GM12878 (cell line): ENCODE results near the gene SUSD1. TPM values are rescaled to one million over a fixed set of nuclear protein-coding genes. Genes with fewer than 3 reads are reported as not detected.

ENCODE experiments used
- ATAC-seq: fragments of 200-7000 bp; cut with Tn5 transposase; 3 replicates; pipeline ENCODE4 v1.9.1; 2020; ENCODE audit warnings: mild to moderate bottlenecking, moderate library complexity
- BruUV-seq: library from RNA; stranded (reverse); fragments of 400-500 nt; replicated peaks from 2 replicates; lab custom pipeline; 2021; lab: Mats Ljungman, UMichigan
- CTCF ChIA-PET: fragments of 300-600 bp; sonication (Branson Sonifier 250); formaldehyde crosslinking; extraction: SDS; loops from one replicate; lab custom pipeline; 2021; ENCODE audit warnings: inconsistent platforms; lab: Yijun Ruan, JAX
- POLR2A ChIA-PET: fragments of 350-600 bp; formaldehyde crosslinking; extraction: SDS; loops from one replicate; lab custom pipeline; 2021; ENCODE audit warnings: inconsistent platforms; lab: Charles Lee
- RAD21 ChIA-PET: fragments of 300-600 bp; sonication (Branson Sonifier 250); formaldehyde crosslinking; loops from one replicate; lab custom pipeline; 2023; ENCODE audit warnings: antibody characterized with exemption; ENCODE audit not compliant: unreplicated experiment; lab: Charles Lee
- SMC1A ChIA-PET: fragments of 300-600 bp; sonication (Branson Sonifier 250); formaldehyde crosslinking; loops from one replicate; lab custom pipeline; 2023; ENCODE audit not compliant: unreplicated experiment, uncharacterized antibody; lab: Charles Lee
- DNase-seq: peaks from one replicate; pipeline ENCODE4 v3.0.0-alpha.2; 2011; ENCODE audit warnings: low read depth, low spot score
- FAIRE-seq: peaks from 3 replicates; lab custom pipeline; 2011; peaks lifted over from hg19 to GRCh38; lab: Jason Lieb, UNC
- H2AFZ ChIP-seq: 2 replicates; pipeline ENCODE4 v1.6.0; 2011; ENCODE audit warnings: low read depth, low read length, control low read depth; ENCODE audit not compliant: control insufficient read depth
- H3K27ac ChIP-seq: 2 replicates; pipeline ENCODE4 v1.5.1; 2011; ENCODE audit warnings: control low read depth; ENCODE audit not compliant: control insufficient read depth, insufficient read depth
- H3K27me3 ChIP-seq, 2 experiments: replicated peaks in 1 of 2; 2 replicates each; pipeline versions ENCODE4 v1.6.0 to v1.6.1; 2011; ENCODE audit warnings: low read length in 1 of 2; ENCODE audit not compliant: control insufficient read depth in 2 of 2, insufficient read depth in 2 of 2
- H3K36me3 ChIP-seq, 2 experiments: 2 replicates each; pipeline ENCODE4 v1.5.1; 2011; ENCODE audit warnings: low read length in 1 of 2; ENCODE audit not compliant: control insufficient read depth in 2 of 2, insufficient read depth in 2 of 2
- H3K4me1 ChIP-seq: 2 replicates; pipeline ENCODE4 v1.6.1; 2011; ENCODE audit warnings: mild to moderate bottlenecking, low read length, moderate library complexity, mixed read lengths; ENCODE audit not compliant: control insufficient read depth, insufficient read depth
- H3K4me2 ChIP-seq: 2 replicates; pipeline ENCODE4 v1.6.0; 2011; ENCODE audit warnings: control low read depth; ENCODE audit not compliant: control insufficient read depth, insufficient read depth
- H3K4me3 ChIP-seq: fragments of 200-600 bp; sonication (generic); 2 replicates; pipeline ENCODE4 v1.5.1; 2016
- H3K79me2 ChIP-seq: 2 replicates; pipeline ENCODE4 v1.6.0; 2011; ENCODE audit warnings: low read length; ENCODE audit not compliant: control insufficient read depth, insufficient read depth
- H3K9ac ChIP-seq: 2 replicates; pipeline ENCODE4 v1.8.0; 2011; ENCODE audit warnings: low read length, control low read depth, mixed read lengths; ENCODE audit not compliant: control insufficient read depth, insufficient read depth
- H3K9me3 ChIP-seq: replicated peaks from 3 replicates; pipeline ENCODE4 v1.5.1; 2011; ENCODE audit warnings: mild to moderate bottlenecking, low read length; ENCODE audit not compliant: control insufficient read depth, insufficient read depth
- H4K20me1 ChIP-seq: 2 replicates; pipeline ENCODE4 v1.6.0; 2011; ENCODE audit not compliant: control insufficient read depth, insufficient read depth
- EED ChIP-seq: sonication (generic); IDR thresholded peaks from 2 replicates; pipeline ENCODE4 v1.6.1; 2016; ENCODE audit warnings: antibody characterized with exemption, low read depth
- ETV6 ChIP-seq, 2 experiments: fragments of 450-650 bp in 1 of 2; IDR thresholded peaks in 1 of 2; conservative IDR thresholded peaks in 1 of 2; 2 replicates each; pipeline ENCODE4 v1.6.1; 2014; ENCODE audit warnings: antibody characterized with exemption in 1 of 2, borderline replicate concordance in 1 of 2, low read depth in 1 of 2, mild to moderate bottlenecking in 1 of 2, moderate library complexity in 1 of 2
- GABPA ChIP-seq: IDR thresholded peaks from 2 replicates; pipeline ENCODE4 v1.6.1; 2014; ENCODE audit warnings: antibody characterized with exemption, low read depth, mild to moderate bottlenecking, inconsistent platforms
- HDAC6 ChIP-seq: fragments of 200-600 bp; sonication (generic); IDR thresholded peaks from one replicate; pipeline ENCODE4 v1.8.0; 2017; ENCODE audit warnings: antibody characterized with exemption; ENCODE audit not compliant: unreplicated experiment
- KDM1A ChIP-seq: fragments of 200-600 bp; sonication (generic); IDR thresholded peaks from 2 replicates; pipeline ENCODE4 v1.6.1; 2016; ENCODE audit warnings: borderline replicate concordance
- MEF2B ChIP-seq: fragments of 450-650 bp; IDR thresholded peaks from 2 replicates; pipeline ENCODE4 v1.6.1; 2018; ENCODE audit warnings: mild to moderate bottlenecking, moderate library complexity; ENCODE audit not compliant: partially characterized antibody, poor library complexity, severe bottlenecking
- NFYB ChIP-seq: IDR thresholded peaks from 2 replicates; pipeline ENCODE4 v1.6.1; 2011; ENCODE audit warnings: low read depth, mild to moderate bottlenecking, low read length, improper control_type of control experiment, moderate library complexity; ENCODE audit not compliant: insufficient read depth
- PAX5 ChIP-seq: IDR thresholded peaks from 2 replicates; pipeline ENCODE4 v1.6.1; 2011; ENCODE audit warnings: low read depth, low read length, borderline replicate concordance
- RB1 ChIP-seq: fragments of 450-650 bp; formaldehyde crosslinking; IDR thresholded peaks from 2 replicates; pipeline ENCODE4 v1.6.1; 2017; ENCODE audit warnings: mild to moderate bottlenecking, borderline replicate concordance
- SIN3A ChIP-seq: IDR thresholded peaks from 2 replicates; pipeline ENCODE4 v1.6.1; 2012; ENCODE audit warnings: low read depth, low read length, improper control_type of control experiment
- ZNF274 ChIP-seq: IDR thresholded peaks from one replicate; pipeline ENCODE4 v1.8.0; 2011; ENCODE audit not compliant: insufficient read length, insufficient read depth
- WGBS: methylation state at CpG from one replicate; pipeline ENCODE4 v1.1.6; 2016; ENCODE audit warnings: low lambda C conversion rate; ENCODE audit not compliant: insufficient replicate concordance, insufficient coverage; ENCODE audit errors: missing lambda C conversion rate; 5-methylcytosine and 5-hydroxymethylcytosine counted together
- in situ Hi-C: fragments of 300-500 bp; cut with MboI; formaldehyde crosslinking; loops from 9 replicates; pipeline ENCODE4 v1.14.3; 2018; ENCODE audit warnings: mixed read lengths
- intact Hi-C: fragments of 100-400 bp; cut with micrococcal nuclease; formaldehyde crosslinking; loops from one replicate; pipeline ENCODE4 v1.14.2; 2022; ENCODE audit not compliant: unreplicated experiment
- polyA plus RNA-seq, 11 experiments: library from polyadenylated mRNA; depleted of rRNA in 4 of 11; unstranded in 6 of 11; stranded (reverse) in 5 of 11; fragments of >200 nt; fragmentation: Nextera tagmentation in 4 of 11; fragmentation: Illumina TruSeq in 1 of 11; extraction: Ambion mirVana in 4 of 11; extraction: Trizol in 1 of 11; gene quantifications; 1 replicate in 1 of 11; 2 replicates in 10 of 11; pipeline versions ENCODE4 v1.2.1 to v1.2.3, GENCODE V29; 2011 to 2016; ENCODE audit warnings: inconsistent platforms in 2 of 11, missing spikeins in 2 of 11, low read depth in 1 of 11
- total RNA-seq, 4 experiments: library from RNA; depleted of rRNA in 3 of 4; stranded (reverse); fragments of >200 nt in 3 of 4; fragmentation: Illumina TruSeq in 1 of 4; extraction: Trizol in 1 of 4; gene quantifications; 2 replicates each; pipeline versions ENCODE4 v1.2.1 to v1.2.3, GENCODE V29; 2013 to 2021
- TF ChIP-seq, protein P1 (sequence below), 3 experiments: IDR thresholded peaks in 2 of 3; conservative IDR thresholded peaks in 1 of 3; 2 replicates each; pipeline ENCODE4 v1.5.1; 2011; ENCODE audit warnings: low read depth in 3 of 3, low read length in 3 of 3, mild to moderate bottlenecking in 3 of 3, control low read depth in 2 of 3, moderate library complexity in 2 of 3, inconsistent platforms in 1 of 3, mixed read lengths in 1 of 3; ENCODE audit not compliant: control insufficient read depth in 2 of 3, insufficient read depth in 1 of 3; ENCODE audit errors: extremely low read depth in 1 of 3
- TF ChIP-seq, protein P2 (sequence below): IDR thresholded peaks from 2 replicates; pipeline ENCODE4 v1.6.1; 2012; ENCODE audit warnings: low read depth, low read length, improper control_type of control experiment
- TF ChIP-seq, protein P3 (sequence below): IDR thresholded peaks from 2 replicates; pipeline ENCODE4 v1.6.1; 2012; ENCODE audit warnings: mild to moderate bottlenecking, low read depth, low read length
- TF ChIP-seq, protein P4 (sequence below): fragments of 450-650 bp; IDR thresholded peaks from 2 replicates; pipeline ENCODE4 v1.6.1; 2017; ENCODE audit warnings: low read depth, mild to moderate bottlenecking, moderate library complexity

SUSD1 gene
- total and polyA plus RNA-seq, 10 of the 15 experiments (the other 5 are each of a cell fraction or from before 2014, with no cell fraction given): 6.7 to 20.8 (median 13.2) TPM

DNA sequence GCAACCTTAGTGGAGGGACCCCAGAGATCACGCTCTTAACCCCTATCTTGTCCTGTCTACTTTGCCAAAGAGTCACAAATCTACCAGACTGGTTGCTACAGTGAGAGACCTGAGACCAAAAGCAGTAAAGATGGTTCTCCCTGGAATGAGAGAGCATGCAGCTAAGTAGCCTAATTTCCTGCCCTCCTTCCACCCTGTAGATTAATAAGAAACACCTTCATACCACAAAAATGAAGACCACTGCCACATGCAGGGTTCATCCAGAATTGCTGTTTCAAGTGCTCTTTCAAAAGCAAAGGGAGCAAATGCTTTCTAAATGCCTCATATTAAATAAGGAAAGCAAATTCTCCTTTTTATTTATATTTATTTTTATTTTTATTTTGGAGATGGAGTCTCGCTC is 159.4 kb downstream of the SUSD1 start:
- intact Hi-C loops (no loop called here), in situ Hi-C loops (loop anchor here (25.0 kb wide), 1 partner anchor 1878 kb away; no protein-coding TSS in a partner anchor)
- CTCF ChIA-PET: interaction anchor here (1.0 to 1.2 kb wide), 3 partner anchors 22 to 61 kb away, joined by 3 to 6 read pairs (median 3); no protein-coding TSS in a partner anchor
- POLR2A ChIA-PET: interaction anchor here (1.0 to 8.2 kb wide), 5 partner anchors 15 to 67 kb away, joined by 3 to 124 read pairs (median 6); no protein-coding TSS in a partner anchor
- RAD21 ChIA-PET: interaction anchor here (0.8 to 6.8 kb wide), 6 partner anchors 13 to 118 kb away, joined by 3 to 85 read pairs (median 56); no protein-coding TSS in a partner anchor
- Histone ChIP-seq H3K4me3 (no peak overlapping the region), H2AFZ (no peak overlapping the region; the same call in 1 of the 2 replicates), H3K9me3 (no peaks in the 10 kb centered on the region), H3K79me2 (no peaks in the 10 kb centered on the region), H3K4me2 (peak overlapping the region; percentile 11; the same call in 1 of the 2 replicates), H3K36me3 (no peaks in the 10 kb centered on the region), H3K4me1 (peaks cover 51% of the 10 kb centered on the region), H3K9ac (no peak overlapping the region), H3K27ac (peak overlapping the region; percentile 46), H3K27me3 (no peaks in the 10 kb centered on the region), H4K20me1 (no peaks in the 10 kb centered on the region)
- ATAC-seq (no peak), FAIRE-seq (no peak), DNase-seq (no peak)
- SMC1A ChIA-PET: interaction anchor here (0.8 to 13.8 kb wide), 6 partner anchors 13 to 702 kb away, joined by 3 to 311 read pairs (median 36); partner anchors contain the start of gene INIP
- WGBS: 65% methylated on average over 2 of the region's 2 CpGs
- no TSS peak for BruUV-seq
- TF ChIP-seq ETV6 (conservative IDR thresholded peaks at IDR 0.05 in 1 of 2, IDR thresholded peaks at IDR 0.05 in 1 of 2; ENCODE audit: borderline replicate concordance in 1 of 2, low read depth in 1 of 2) (no peak), ZNF274 (no peak), GABPA (no peak), HDAC6 (no peak), NFYB (no peak), KDM1A (no peak), MEF2B (no peak), PAX5 (no peak), RB1 (no peak), EED (no peak), SIN3A (no peak)
- TF ChIP-seq, protein P1, sequence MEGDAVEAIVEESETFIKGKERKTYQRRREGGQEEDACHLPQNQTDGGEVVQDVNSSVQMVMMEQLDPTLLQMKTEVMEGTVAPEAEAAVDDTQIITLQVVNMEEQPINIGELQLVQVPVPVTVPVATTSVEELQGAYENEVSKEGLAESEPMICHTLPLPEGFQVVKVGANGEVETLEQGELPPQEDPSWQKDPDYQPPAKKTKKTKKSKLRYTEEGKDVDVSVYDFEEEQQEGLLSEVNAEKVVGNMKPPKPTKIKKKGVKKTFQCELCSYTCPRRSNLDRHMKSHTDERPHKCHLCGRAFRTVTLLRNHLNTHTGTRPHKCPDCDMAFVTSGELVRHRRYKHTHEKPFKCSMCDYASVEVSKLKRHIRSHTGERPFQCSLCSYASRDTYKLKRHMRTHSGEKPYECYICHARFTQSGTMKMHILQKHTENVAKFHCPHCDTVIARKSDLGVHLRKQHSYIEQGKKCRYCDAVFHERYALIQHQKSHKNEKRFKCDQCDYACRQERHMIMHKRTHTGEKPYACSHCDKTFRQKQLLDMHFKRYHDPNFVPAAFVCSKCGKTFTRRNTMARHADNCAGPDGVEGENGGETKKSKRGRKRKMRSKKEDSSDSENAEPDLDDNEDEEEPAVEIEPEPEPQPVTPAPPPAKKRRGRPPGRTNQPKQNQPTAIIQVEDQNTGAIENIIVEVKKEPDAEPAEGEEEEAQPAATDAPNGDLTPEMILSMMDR (IDR thresholded peaks at IDR 0.05 in 2 of 3, conservative IDR thresholded peaks at IDR 0.05 in 1 of 3; ENCODE audit: control insufficient read depth in 2 of 3, extremely low read depth in 1 of 3, insufficient read depth in 1 of 3, low read depth in 3 of 3, low read length in 3 of 3): no peak
- TF ChIP-seq, protein P2, sequence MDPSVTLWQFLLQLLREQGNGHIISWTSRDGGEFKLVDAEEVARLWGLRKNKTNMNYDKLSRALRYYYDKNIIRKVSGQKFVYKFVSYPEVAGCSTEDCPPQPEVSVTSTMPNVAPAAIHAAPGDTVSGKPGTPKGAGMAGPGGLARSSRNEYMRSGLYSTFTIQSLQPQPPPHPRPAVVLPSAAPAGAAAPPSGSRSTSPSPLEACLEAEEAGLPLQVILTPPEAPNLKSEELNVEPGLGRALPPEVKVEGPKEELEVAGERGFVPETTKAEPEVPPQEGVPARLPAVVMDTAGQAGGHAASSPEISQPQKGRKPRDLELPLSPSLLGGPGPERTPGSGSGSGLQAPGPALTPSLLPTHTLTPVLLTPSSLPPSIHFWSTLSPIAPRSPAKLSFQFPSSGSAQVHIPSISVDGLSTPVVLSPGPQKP: no peak
- TF ChIP-seq, protein P3, sequence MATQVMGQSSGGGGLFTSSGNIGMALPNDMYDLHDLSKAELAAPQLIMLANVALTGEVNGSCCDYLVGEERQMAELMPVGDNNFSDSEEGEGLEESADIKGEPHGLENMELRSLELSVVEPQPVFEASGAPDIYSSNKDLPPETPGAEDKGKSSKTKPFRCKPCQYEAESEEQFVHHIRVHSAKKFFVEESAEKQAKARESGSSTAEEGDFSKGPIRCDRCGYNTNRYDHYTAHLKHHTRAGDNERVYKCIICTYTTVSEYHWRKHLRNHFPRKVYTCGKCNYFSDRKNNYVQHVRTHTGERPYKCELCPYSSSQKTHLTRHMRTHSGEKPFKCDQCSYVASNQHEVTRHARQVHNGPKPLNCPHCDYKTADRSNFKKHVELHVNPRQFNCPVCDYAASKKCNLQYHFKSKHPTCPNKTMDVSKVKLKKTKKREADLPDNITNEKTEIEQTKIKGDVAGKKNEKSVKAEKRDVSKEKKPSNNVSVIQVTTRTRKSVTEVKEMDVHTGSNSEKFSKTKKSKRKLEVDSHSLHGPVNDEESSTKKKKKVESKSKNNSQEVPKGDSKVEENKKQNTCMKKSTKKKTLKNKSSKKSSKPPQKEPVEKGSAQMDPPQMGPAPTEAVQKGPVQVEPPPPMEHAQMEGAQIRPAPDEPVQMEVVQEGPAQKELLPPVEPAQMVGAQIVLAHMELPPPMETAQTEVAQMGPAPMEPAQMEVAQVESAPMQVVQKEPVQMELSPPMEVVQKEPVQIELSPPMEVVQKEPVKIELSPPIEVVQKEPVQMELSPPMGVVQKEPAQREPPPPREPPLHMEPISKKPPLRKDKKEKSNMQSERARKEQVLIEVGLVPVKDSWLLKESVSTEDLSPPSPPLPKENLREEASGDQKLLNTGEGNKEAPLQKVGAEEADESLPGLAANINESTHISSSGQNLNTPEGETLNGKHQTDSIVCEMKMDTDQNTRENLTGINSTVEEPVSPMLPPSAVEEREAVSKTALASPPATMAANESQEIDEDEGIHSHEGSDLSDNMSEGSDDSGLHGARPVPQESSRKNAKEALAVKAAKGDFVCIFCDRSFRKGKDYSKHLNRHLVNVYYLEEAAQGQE: no peak
- TF ChIP-seq, protein P4, sequence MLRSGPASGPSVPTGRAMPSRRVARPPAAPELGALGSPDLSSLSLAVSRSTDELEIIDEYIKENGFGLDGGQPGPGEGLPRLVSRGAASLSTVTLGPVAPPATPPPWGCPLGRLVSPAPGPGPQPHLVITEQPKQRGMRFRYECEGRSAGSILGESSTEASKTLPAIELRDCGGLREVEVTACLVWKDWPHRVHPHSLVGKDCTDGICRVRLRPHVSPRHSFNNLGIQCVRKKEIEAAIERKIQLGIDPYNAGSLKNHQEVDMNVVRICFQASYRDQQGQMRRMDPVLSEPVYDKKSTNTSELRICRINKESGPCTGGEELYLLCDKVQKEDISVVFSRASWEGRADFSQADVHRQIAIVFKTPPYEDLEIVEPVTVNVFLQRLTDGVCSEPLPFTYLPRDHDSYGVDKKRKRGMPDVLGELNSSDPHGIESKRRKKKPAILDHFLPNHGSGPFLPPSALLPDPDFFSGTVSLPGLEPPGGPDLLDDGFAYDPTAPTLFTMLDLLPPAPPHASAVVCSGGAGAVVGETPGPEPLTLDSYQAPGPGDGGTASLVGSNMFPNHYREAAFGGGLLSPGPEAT: no peak
